Ishikawa (cell line): ENCODE results near the gene RETREG1.

Source experiments
- CEBPB ChIP-seq: IDR thresholded peaks from 2 replicates; pipeline ENCODE4 v1.6.1; 2012
- CREB1 ChIP-seq: IDR thresholded peaks from 2 replicates; pipeline ENCODE4 v1.6.1; 2012; ENCODE audit warnings: low read depth
- EGR1 ChIP-seq: IDR thresholded peaks from 2 replicates; pipeline ENCODE4 v1.6.1; 2012
- EP300 ChIP-seq: IDR thresholded peaks from 2 replicates; pipeline ENCODE4 v1.6.1; 2012; ENCODE audit warnings: borderline replicate concordance
- FOXM1 ChIP-seq: IDR thresholded peaks from 2 replicates; pipeline ENCODE4 v1.6.1; 2012; ENCODE audit warnings: low read depth, borderline replicate concordance
- NFIC ChIP-seq: IDR thresholded peaks from 2 replicates; pipeline ENCODE4 v1.6.1; 2012
- RAD21 ChIP-seq: IDR thresholded peaks from 2 replicates; pipeline ENCODE4 v1.6.1; 2012; ENCODE audit warnings: low read depth
- REST ChIP-seq: IDR thresholded peaks from 2 replicates; pipeline ENCODE4 v1.6.1; 2012; ENCODE audit warnings: low read depth, mild to moderate bottlenecking
- TAF1 ChIP-seq: IDR thresholded peaks from 2 replicates; pipeline ENCODE4 v1.6.1; 2012; ENCODE audit warnings: low read depth, mild to moderate bottlenecking
- TCF12 ChIP-seq: IDR thresholded peaks from 2 replicates; pipeline ENCODE4 v1.6.1; 2012; ENCODE audit warnings: low read depth
- TEAD4 ChIP-seq: IDR thresholded peaks from 2 replicates; pipeline ENCODE4 v1.6.1; 2012
- YY1 ChIP-seq: IDR thresholded peaks from 2 replicates; pipeline ENCODE4 v1.6.1; 2012; ENCODE audit warnings: low read depth
- ZBTB7A ChIP-seq: IDR thresholded peaks from 2 replicates; pipeline ENCODE4 v1.6.1; 2012; ENCODE audit warnings: low read depth
- TF ChIP-seq, protein P1 (sequence below): IDR thresholded peaks from 2 replicates; pipeline ENCODE4 v1.6.1; 2012
- TF ChIP-seq, protein P2 (sequence below): IDR thresholded peaks from 2 replicates; pipeline ENCODE4 v1.6.1; 2012

Gene RETREG1

DNA sequence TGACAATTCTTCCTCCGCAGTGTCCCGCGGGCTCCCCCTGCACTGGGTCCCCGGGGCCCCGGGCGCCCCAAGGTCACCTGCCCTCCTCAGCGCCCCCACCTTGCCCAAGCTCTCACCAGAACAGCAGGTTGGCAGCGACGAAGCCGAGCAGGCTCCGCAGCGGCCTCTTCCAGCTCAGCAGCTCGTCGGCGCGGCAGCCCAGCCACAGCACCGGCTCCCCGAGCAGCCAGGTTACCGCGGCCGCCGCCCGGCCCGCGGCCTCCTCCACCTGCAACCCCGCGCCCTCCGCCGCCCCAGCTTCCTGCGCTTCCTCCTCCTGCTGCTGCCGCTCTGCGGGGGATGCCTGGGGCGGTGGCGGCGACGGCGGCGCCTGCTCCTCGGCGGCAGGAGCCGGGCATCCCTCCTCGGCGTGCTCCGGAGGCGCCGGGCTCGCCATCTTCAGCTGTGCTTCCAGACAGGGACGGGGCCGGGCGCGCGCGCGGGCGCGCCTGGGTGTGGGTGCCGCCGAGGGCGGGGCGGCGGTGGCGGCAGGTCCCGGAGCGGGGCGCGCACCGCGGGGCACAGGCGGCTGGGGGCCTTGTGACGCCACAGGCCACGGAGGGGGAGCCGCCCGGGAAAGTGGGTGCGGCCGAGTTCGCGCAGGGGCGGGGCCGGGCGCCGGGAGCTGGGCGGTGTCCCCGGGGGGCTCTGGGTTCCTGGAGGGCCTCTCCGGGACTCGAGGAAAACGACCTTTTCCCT is at the start of gene RETREG1:
RETREG1 (minus strand) TSS at position 462 of the 738 bp plus-strand sequence; CDS start at position 436, 26 bp downstream.
- no peak for TF ChIP-seq CREB1
- TF ChIP-seq EGR1 = no peak
- TF ChIP-seq CEBPB = no peak
- no peak for TF ChIP-seq RAD21
- TF ChIP-seq, protein P1, sequence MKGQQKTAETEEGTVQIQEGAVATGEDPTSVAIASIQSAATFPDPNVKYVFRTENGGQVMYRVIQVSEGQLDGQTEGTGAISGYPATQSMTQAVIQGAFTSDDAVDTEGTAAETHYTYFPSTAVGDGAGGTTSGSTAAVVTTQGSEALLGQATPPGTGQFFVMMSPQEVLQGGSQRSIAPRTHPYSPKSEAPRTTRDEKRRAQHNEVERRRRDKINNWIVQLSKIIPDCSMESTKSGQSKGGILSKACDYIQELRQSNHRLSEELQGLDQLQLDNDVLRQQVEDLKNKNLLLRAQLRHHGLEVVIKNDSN = no peak
- TF ChIP-seq TAF1 = peak; percentile 30; the same call in 1 of the 2 replicates
- TF ChIP-seq FOXM1 = no peak
- TF ChIP-seq ZBTB7A = peak; percentile 2; the same call in 1 of the 2 replicates
- no peak for TF ChIP-seq TCF12
- TF ChIP-seq YY1 = peak; percentile 29; the same call in 1 of the 2 replicates

DNA sequence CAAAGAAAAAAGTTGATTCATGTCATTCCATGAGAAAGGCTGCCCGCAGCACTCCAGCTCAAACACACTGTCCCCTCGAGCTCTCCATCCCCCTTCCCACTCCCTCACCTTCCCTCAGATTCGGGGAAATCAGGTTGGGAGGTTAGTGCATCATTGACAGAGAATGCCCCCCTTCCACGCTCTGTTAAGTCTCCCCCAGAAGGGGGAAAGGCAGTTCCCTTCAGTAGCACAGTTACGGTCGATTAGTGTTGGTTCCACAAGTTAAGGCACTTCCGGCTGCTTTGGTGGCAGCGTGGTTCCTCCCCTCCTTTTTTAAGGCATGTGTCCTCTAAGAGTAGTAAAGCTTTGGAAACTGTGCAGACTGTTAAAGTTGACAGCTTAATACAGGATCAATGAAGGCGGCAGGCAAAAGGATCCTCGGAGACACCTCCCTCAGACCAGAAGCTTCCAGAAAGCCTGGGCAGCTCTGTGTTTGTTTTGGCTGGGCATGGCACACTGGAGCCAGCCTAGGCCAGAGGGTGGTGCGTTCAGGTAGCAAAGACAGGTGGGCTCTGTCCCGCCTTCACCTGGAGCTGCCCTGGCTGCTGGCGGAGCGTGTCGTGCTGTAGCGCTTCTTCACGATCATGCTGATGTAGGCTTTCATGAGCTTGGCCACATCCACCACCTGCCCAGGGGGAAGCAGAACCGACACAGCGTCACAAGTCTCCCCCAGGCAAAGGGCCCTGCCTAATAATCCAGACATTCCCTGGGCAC is 49.5 kb upstream of the RETREG1 start:
- no peak for TF ChIP-seq REST
- no peak for TF ChIP-seq TEAD4
- TF ChIP-seq YY1 = no peak
- no peak for TF ChIP-seq FOXM1
- TF ChIP-seq, protein P2, sequence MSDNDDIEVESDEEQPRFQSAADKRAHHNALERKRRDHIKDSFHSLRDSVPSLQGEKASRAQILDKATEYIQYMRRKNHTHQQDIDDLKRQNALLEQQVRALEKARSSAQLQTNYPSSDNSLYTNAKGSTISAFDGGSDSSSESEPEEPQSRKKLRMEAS = no peak
- TF ChIP-seq ZBTB7A = no peak
- no peak for TF ChIP-seq TAF1
- no peak for TF ChIP-seq TCF12
- no peak for TF ChIP-seq EGR1
- TF ChIP-seq, protein P1 = no peak

GRCh38 chr5:16665601-16666000 is 48.8 kb upstream of the RETREG1 start:
- no peak for TF ChIP-seq ZBTB7A
- no peak for TF ChIP-seq EGR1
- TF ChIP-seq, protein P1 = no peak

DNA sequence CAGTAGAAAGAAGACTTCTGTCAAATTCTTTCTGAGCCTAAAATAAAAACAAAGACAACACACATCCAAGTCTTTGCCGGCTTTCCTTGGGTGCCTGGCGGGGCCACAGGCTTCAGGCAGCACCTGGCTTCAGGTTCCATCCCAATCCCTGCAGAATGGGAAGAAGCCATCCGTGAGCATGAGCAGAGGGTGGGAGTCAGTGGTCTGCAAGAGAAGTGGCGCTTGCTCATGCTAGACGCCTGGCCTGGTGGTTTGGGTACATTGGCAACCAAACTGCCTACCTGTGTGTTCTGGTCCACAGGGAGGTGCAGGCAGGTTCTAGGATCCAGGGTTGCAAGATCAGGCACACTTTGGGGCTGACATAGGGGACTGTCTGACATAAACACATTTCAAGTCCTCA is 47.6 kb upstream of the RETREG1 start:
- TF ChIP-seq YY1 = no peak
- TF ChIP-seq REST = no peak
- TF ChIP-seq ZBTB7A = no peak
- no peak for TF ChIP-seq CEBPB
- TF ChIP-seq NFIC = no peak
- TF ChIP-seq FOXM1 = no peak
- TF ChIP-seq TAF1 = no peak
- TF ChIP-seq, protein P2 = no peak
- no peak for TF ChIP-seq EGR1
- no peak for TF ChIP-seq TCF12
- no peak for TF ChIP-seq TEAD4
- TF ChIP-seq EP300 = no peak
- TF ChIP-seq CREB1 = no peak
- TF ChIP-seq RAD21 = no peak
- TF ChIP-seq, protein P1 = no peak

DNA sequence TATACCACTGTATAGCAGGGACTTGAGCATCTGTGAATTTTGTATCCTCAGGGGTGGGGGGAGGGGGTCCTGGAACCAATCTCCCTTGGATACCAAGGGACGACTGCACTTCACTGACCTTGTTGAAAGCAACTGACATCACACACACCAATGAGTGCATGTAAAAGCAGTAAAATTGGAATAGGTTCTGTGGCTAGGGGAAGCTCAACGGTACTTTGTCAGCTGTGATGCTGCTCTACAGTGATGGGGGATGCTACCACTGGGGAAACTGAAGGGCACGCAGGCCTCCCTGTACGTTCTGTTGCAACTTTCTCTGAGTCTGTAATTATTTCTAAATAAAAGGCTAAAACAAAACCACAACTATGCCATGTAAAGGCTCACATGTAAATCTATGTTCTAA is 47.0 kb upstream of the RETREG1 start:
- no peak for TF ChIP-seq YY1
- no peak for TF ChIP-seq EP300
- no peak for TF ChIP-seq NFIC
- no peak for TF ChIP-seq TEAD4
- TF ChIP-seq RAD21 = no peak
